Testis (tissue), 3 donors: ENCODE measurements around the gene MRGPRG. TPM values are rescaled to one million over a fixed set of nuclear protein-coding genes. Genes with fewer than 3 reads are reported as not detected.

Experiments used
- DNase-seq: peaks from one replicate; pipeline ENCODE4 v3.0.0-alpha.2; 2019
- H3K27ac ChIP-seq, 2 donors: fragments of 200-600 bp; sonication (generic); one replicate each; pipeline ENCODE4 v1.5.1; 2019
- H3K27me3 ChIP-seq: fragments of 200-600 bp; sonication (generic); one replicate; pipeline ENCODE4 v1.5.1; 2019
- H3K36me3 ChIP-seq: fragments of 200-600 bp; sonication (generic); one replicate; pipeline ENCODE4 v1.5.1; 2017; ENCODE audit warnings: low read depth; ENCODE audit errors: missing control alignments
- H3K4me1 ChIP-seq: fragments of 200-600 bp; sonication (generic); one replicate; pipeline ENCODE4 v1.5.1; 2019
- H3K4me3 ChIP-seq, 2 donors: fragments of 200-600 bp; sonication (generic); one replicate each; pipeline ENCODE4 v1.5.1; 2017 to 2019
- H3K9me3 ChIP-seq: fragments of 200-600 bp; sonication (generic); one replicate; pipeline ENCODE4 v1.5.1; 2017
- CTCF ChIP-seq, 3 experiments: fragments of 450-650 bp in 2 of 3; fragments of 200-600 bp in 1 of 3; sonication (generic) in 1 of 3; IDR thresholded peaks; one replicate each; pipeline ENCODE4 v1.5.1; 2016 to 2019; ENCODE audit warnings: antibody characterized with exemption in 3 of 3, mild to moderate bottlenecking in 2 of 3, moderate library complexity in 1 of 3
- POLR2A ChIP-seq: fragments of 450-650 bp; IDR thresholded peaks from one replicate; pipeline ENCODE4 v1.6.1; 2017; ENCODE audit warnings: antibody characterized with exemption, mild to moderate bottlenecking, moderate library complexity
- WGBS, 2 donors: methylation state at CpG; one replicate each; pipeline ENCODE4 v1.1.5; 2018; 5-methylcytosine and 5-hydroxymethylcytosine counted together
- intact Hi-C: fragments of 100-400 bp; cut with DNase I; formaldehyde crosslinking; loops from one replicate; pipeline ENCODE4 v1.15.1; 2023; ENCODE audit warnings: low total_unique reads
- polyA plus RNA-seq: library from polyadenylated mRNA; stranded (reverse); fragments of 350-450 nt; fragmentation: Illumina TruSeq; extraction: RNeasy Lipid Tissue Mini Kit (QIAGEN cat#74804); gene quantifications from one replicate; pipeline ENCODE4 v1.2.3, GENCODE V29; 2014; ENCODE audit warnings: low read depth, low replicate concordance; ENCODE audit not compliant: insufficient read depth
- total RNA-seq, 2 donors: library from RNA; depleted of rRNA; stranded (reverse); fragments of >200 nt; gene quantifications; one replicate each; pipeline ENCODE4 v1.2.3, GENCODE V29; 2016

The MRGPRG gene
- total and polyA plus RNA-seq, 3 donors from 2014 or later, result 0.50 TPM; not detected in 2

GRCh38 chr11:3231550-3231850 lies 12.9 kb upstream of the MRGPRG start:
- Histone ChIP-seq H3K36me3 (no peaks in the 10 kb centered on the region), H3K4me3 (no peak overlapping the region), H3K27ac (no peak overlapping the region), H3K9me3 (no peaks in the 10 kb centered on the region), H3K4me1 (peaks cover 4% of the 10 kb centered on the region), H3K27me3 (no peaks in the 10 kb centered on the region)
- DNase-seq, result no peak
- intact Hi-C loops, result no loop called here
- WGBS, 2 donors, result 55% methylated on average over 6 of the region's 6 CpGs
- TF ChIP-seq POLR2A (no peak), CTCF (IDR thresholded peaks at IDR 0.05) (no peak)

- intact Hi-C loops, result no loop called here
- H3K27me3 ChIP-seq, result no peaks in the 10 kb centered on the region
- 81 to 87% methylated on average over 8 to 12 of the region's 12 CpGs for WGBS, 2 donors
These were observed 12.3 kb upstream of the MRGPRG start for GRCh38 chr11:3230636-3231549.

GRCh38 chr11:3229673-3230630 lies 11.3 kb upstream of the MRGPRG start:
- Histone ChIP-seq H3K27me3 (no peaks in the 10 kb centered on the region), H3K9me3 (no peaks in the 10 kb centered on the region), H3K4me3 (no peak overlapping the region), H3K36me3 (no peaks in the 10 kb centered on the region), H3K27ac (no peak overlapping the region), H3K4me1 (peaks cover 4% of the 10 kb centered on the region)
- DNase-seq, result no peak
- intact Hi-C loops, result no loop called here
- WGBS, 2 donors, result 86 to 92% methylated on average over 18 to 21 of the region's 21 CpGs
- no peak for TF ChIP-seq CTCF (IDR thresholded peaks at IDR 0.05)
- TF ChIP-seq POLR2A, result no peak

More at GRCh38 chr11:3230636-3231549, 12.3 kb upstream of the MRGPRG start:
- Histone ChIP-seq H3K27ac (no peak overlapping the region), H3K9me3 (no peaks in the 10 kb centered on the region), H3K36me3 (no peaks in the 10 kb centered on the region), H3K4me1 (peaks cover 4% of the 10 kb centered on the region), H3K4me3 (no peak overlapping the region)
- DNase-seq, result no peak
- TF ChIP-seq POLR2A (no peak), CTCF (IDR thresholded peaks at IDR 0.05) (no peak)

GRCh38 chr11:3228445-3228829 lies 9.8 kb upstream of the MRGPRG start:
- Histone ChIP-seq H3K4me3 (no peak overlapping the region), H3K4me1 (peaks cover 4% of the 10 kb centered on the region), H3K9me3 (no peaks in the 10 kb centered on the region), H3K27ac (no peak overlapping the region), H3K36me3 (no peaks in the 10 kb centered on the region), H3K27me3 (no peaks in the 10 kb centered on the region)
- WGBS, 2 donors, result 87 to 93% methylated on average over 10 to 23 of the region's 23 CpGs
- TF ChIP-seq POLR2A, result no peak
- TF ChIP-seq CTCF (IDR thresholded peaks at IDR 0.05), result no peak
- intact Hi-C loops, result no loop called here
- DNase-seq, result no peak
